Fibroblast of the conjunctiva (primary cell): Measurements from ENCODE around the gene FCRL1.

Experiments used
- DNase-seq: peaks from one replicate; pipeline ENCODE4 v3.0.0-alpha.2; 2010; ENCODE audit warnings: low read depth

Gene FCRL1, protein sequence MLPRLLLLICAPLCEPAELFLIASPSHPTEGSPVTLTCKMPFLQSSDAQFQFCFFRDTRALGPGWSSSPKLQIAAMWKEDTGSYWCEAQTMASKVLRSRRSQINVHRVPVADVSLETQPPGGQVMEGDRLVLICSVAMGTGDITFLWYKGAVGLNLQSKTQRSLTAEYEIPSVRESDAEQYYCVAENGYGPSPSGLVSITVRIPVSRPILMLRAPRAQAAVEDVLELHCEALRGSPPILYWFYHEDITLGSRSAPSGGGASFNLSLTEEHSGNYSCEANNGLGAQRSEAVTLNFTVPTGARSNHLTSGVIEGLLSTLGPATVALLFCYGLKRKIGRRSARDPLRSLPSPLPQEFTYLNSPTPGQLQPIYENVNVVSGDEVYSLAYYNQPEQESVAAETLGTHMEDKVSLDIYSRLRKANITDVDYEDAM

GRCh38 chr1:157819896-157820295 is at the start of gene FCRL1:
TSS of gene FCRL1 (minus strand) at chr1:157820120. CDS start at chr1:157820037, 83 bp downstream.
- DNase-seq: no peak

- no peak for DNase-seq
Measured at GRCh38 chr1:157868654-157869053, 48.7 kb upstream of the FCRL1 start.

GRCh38 chr1:157862114-157863070 is 42.5 kb upstream of the FCRL1 start:
- DNase-seq: no peak

GRCh38 chr1:157856538-157856937 is 36.6 kb upstream of the FCRL1 start:
- DNase-seq: no peak

- DNase-seq: no peak
Measured at GRCh38 chr1:157852476-157852875, 32.6 kb upstream of the FCRL1 start.

- no peak for DNase-seq
Measured at GRCh38 chr1:157849229-157849875, 29.4 kb upstream of the FCRL1 start.

GRCh38 chr1:157844089-157844830 is 24.3 kb upstream of the FCRL1 start:
- DNase-seq: no peak

DNA sequence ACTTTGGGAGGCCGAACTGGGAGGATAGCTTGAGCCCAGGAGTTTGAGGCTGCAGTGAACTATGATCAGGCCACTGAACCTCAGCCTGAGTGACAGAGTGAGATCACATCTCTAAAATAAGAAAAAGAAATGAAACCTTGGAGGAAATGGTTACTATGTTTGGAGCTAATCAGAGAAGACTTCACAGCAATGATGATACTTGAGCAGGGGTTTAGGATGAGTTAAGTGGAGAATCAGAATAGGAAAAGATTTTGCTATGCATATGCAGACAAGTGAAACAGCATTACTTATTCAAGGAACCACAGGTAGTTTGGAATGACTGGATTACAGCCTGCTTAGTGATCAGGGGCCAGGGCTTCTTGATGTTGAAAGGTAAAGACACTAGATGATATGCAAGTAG is 23.0 kb upstream of the FCRL1 start:
- DNase-seq: no peak

DNA sequence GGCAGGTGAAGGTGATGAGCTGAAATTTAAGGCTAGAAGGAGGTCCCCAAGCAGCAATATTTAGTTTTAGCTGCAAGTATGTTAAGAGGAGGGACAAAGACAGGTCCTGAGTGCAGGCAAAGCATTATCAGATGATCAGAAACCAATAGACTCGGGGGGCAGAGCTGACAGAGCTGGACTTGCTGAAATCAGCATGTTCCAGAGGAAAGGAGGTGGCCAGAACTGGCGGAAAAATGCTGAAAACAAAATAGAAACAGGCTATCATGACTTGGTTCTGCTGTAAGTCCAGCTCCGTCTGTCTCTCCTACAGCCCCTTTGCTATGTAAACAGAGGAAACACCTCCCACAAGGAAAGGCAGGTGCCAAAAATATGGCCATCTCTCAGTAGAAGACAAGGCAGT is 21.8 kb upstream of the FCRL1 start, which contains the start of gene CD5L:
Gene CD5L, minus strand, starts transcription at position 101 of the 400 bp plus-strand sequence. CDS start 107 bp downstream, outside the sequence.
- DNase-seq: no peak

DNA sequence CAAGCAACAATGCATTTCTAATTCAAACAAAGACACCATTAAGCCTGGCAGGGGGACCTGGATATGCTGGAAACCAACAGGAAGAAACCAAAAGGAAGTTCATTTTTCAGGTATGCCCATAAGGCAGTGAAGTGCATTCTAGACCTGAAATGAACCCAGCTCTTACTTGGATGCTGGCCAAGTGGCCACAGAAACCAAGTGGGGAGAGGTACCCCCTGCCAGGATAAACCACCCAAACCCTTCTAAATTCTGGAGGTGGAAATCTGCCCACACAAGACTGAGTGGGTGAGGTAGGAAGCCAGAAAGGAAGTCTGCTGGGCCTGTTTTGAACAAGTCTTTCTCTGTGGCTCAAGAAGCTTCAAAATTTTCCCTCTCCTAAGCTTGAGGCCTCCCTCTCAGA is 19.0 kb upstream of the FCRL1 start:
- no peak for DNase-seq

DNA sequence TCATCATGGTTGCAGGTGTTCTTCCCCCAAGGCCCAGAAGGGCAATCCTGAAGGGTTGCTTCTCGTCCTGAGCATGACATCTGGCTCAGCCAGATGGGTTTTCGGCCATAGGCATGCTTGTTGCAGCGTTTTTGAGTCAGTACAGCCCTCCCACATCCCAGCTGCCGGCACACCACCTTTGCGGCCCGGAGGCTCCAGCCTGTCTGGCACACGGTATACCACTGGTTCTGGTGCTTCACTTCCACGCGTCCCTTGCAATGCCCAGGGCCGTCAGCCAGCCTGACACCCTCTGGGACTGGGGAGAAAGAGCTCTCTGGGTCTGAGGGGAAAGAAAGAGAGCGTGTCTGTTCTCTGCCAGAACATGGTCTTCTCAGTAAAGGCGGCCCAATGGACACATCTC is 14.5 kb upstream of the FCRL1 start:
- DNase-seq: no peak

DNA sequence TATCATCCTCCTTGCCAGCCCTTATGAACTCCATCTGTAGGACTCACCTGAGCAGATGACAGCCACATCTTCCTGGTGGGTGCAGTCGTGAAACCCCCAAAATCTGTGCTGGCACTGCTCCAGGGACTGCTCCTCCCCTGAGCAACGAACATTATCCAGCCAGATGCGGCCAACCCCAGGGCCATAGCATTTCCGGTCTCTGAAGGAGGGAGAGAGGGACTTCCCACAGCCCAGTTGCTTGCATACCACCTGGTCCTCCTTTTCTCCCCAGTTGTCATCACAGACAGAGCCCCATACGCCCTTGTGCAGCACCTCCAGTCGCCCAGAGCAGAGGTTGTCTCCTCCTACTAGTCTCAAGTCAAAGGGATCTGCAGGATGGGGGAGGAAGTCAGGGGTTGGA is 13.2 kb upstream of the FCRL1 start:
- no peak for DNase-seq

DNA sequence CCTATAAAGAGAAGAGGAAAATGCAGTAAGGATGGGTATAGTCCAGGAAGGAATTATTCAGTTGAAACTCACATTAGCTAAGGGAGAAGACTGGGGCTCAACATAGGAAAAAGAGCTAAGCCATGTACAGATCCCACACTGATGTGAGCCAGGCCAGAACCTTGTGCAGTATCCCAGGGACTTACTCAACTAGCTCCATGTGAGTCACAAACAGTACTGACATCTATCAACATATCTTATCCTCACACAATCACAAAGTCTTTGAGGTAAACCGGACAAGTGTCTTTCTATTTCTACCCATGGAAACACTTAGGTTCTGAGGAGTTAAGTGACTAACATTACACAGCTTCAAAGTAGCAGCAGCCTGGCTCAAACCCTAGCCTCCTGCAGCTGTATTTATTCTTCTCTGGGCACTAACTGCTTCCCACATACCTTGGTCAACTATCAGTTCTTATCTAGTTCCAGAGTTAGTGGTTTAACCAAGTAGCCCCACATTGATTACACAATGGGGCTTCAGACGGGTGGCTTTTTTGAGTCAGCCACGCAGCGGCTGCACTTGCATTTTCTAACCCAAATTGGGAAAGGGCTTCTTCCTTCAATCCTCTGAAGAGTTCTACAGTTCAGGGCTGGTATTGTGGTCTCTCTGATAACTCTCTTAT is 12.2 kb upstream of the FCRL1 start:
- no peak for DNase-seq

DNA sequence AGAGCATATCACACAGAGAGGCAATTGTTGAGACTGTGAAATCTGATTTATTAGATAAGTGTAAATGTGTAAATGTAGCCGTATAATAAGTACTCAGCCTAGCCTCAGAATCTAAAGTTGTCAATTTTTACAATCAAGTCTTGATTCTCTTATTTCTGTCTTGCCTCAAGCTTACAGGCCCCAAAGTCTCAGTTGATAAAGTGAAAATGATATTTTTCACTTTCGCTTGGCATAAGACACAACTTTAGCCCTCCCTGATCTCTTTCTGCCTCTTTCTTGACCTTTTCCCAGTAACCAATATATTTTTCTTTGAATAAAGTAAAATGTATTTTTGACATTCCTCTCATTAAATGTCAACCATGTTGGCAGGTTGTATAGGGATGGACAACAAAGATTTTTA is 11.0 kb upstream of the FCRL1 start:
- no peak for DNase-seq

- no peak for DNase-seq
Measured at GRCh38 chr1:157829711-157830110, 9.8 kb upstream of the FCRL1 start.

- DNase-seq: no peak
Measured at GRCh38 chr1:157829210-157829609, 9.3 kb upstream of the FCRL1 start.

- no peak for DNase-seq
Measured at GRCh38 chr1:157820299-157820698, 379 bp upstream of the FCRL1 start.

DNA sequence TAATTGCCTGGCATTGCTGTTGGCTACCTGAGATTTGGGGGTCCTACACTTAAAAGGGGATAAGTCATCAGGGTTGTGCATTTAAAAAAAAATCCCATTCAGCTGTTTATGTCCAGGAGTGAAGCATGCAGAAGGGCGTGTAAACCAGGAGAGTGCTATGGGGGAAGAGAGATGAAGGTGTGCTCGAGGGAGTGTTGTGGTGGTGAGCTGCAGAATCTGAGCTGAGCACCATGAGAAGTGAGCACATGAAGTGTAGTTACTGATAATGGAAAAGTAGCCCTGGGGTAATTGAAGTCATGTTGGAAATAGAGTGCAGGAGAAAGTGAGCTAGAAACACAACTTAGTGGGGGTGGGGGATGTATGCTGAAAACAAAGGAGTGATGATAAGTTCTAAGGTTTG is 705 bp downstream of the FCRL1 start:
- DNase-seq: no peak

- DNase-seq: no peak
Measured at GRCh38 chr1:157813269-157813668, 6.7 kb downstream of the FCRL1 start.

GRCh38 chr1:157806431-157807149 is 13.3 kb downstream of the FCRL1 start:
- DNase-seq: no peak
